ENCODE results near the gene ZFP64.
A peak's percentile ranks its signal among the peaks of the same experiment; 100 is the strongest.
"Not testable (repeated sequence)": the region's sequence is repeated elsewhere in the genome, so short reads cannot be mapped to it uniquely, and the experiment has no call there.

The ZFP64 gene

GRCh38 chr20:52191132-52191915, at the start of gene ZFP64:
ZFP64 (minus strand) TSS chr20:52191779; CDS start chr20:52191636, 143 bp downstream.
- DNase-seq = peak; percentile 50 to 73

DNA sequence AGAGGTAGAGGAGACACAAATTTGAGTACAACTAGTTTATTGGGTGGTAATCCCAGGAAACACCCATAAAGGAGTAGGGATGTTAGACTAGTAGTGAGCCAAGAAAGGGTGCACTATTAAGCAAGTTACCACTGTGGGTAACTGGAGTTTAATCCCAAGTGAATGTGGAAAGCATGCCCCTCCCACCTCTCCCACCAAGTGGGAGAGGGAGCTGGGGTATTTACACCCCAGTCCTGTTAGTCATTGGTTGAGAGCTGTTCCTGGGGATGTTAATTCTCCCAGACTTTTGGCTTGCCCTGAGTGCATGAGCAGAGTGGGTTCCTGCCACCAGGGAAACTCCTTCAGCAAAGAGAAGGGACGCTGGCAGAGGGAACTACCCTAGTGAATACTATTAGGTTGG, 49.2 kb upstream of the ZFP64 start:
- DNase-seq = no peak

DNA sequence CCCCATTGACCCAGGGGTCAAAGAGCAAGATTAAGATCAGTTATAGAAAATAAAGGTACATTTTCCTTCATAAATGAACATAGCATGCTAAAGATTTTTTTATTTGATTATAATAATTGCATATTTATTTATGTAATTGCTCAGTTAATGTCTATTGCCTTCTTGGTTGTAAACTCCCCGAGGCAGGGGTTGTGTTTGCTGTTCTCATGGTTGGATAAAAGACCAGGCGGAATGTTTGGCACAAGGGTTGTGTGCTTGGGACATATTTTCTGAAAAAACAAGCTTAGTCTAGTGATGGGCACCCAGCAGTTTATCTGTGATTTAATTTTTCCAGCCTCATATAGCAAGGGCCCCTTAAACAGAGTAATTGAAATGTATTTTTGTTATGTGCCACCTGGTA, 47.5 kb upstream of the ZFP64 start:
- no peak for DNase-seq

DNA sequence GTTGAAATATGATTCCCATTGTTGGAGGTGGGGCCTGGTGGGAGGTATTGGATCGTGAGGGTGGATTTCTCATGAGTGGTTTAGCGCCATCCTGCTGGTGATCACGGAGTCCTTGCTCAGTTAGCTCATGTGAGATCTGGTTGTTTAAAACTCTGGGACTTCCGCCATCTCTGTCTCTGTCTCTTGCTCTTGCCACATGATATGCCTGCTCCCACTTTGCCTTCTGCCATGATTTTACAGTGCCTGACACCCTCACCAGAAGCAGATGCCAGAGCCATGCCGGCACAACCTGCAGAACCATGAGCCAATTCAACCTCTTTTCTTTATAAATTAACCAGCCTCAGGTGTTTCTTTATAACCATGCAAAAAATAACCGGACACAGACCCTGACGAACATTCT, 44.7 kb upstream of the ZFP64 start:
- DNase-seq = no peak

- no peak for DNase-seq
Observed at GRCh38 chr20:52235129-52235528, 43.5 kb upstream of the ZFP64 start.

GRCh38 chr20:52234302-52235045, 42.9 kb upstream of the ZFP64 start:
- no peak for DNase-seq

DNA sequence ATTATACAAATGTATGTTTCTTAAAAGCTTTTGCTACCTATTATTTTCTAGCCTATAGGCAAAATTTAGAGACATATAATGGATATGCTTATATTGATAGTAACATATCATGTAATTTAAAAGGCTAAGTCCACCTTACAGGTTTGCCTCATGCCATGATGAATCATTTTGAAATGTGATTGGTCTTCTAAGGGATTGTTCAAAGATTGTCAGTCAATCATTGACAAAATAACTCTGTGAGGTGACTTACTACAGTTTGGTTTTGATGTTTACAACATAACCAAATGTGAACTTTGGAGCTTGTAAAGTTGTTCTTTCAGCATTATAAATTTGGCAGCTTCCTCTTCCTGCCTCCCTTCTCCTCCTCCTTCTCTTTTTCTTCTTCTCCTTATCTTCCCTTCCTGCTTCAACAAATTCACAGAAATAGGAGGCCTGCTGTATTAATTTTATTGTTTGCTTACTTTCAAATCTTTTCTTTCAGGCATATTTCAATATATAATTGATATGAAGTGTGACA, 39.7 kb upstream of the ZFP64 start:
- no peak for DNase-seq

DNA sequence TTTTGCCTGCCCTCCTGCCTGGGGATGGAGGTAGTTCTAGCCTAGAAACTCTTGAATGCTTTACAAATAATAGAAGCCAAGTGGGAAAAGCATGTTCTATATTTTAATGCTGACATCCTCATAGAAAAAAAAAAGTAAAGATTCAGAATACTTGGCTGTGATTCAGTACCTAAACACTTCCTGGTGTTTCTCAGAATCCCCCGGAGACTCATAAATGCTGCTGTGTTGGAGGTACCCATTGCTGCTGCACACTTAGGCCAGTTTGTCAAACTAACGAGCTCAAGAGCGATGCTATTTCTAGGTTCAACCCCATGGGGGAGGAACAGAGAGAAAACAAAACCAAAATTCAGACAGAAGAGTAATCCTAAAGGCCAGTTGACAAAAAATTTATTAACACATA, 38.8 kb upstream of the ZFP64 start:
- DNase-seq = peak in 1 of 2 experiments; percentile 16

DNA sequence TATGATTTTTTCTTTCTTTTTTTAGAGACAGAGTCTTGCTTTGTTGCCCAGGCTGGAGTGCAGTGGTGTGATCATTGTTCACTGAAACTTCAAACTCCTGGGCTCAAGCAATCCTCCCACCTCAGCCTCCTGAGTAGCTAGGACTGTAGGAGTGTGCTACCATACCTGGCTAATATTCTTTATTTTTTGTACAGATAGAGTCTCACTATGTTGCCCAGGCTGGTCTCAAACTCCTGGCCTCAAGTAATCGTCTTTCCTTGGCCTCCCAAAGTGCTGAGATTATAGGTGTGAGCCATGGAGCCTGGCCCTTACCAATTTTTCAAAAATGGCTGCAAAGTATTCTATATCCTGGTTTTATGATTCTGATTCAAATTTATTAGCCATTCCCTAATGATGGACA, 37.8 kb upstream of the ZFP64 start:
- not testable (repeated sequence) for DNase-seq

DNA sequence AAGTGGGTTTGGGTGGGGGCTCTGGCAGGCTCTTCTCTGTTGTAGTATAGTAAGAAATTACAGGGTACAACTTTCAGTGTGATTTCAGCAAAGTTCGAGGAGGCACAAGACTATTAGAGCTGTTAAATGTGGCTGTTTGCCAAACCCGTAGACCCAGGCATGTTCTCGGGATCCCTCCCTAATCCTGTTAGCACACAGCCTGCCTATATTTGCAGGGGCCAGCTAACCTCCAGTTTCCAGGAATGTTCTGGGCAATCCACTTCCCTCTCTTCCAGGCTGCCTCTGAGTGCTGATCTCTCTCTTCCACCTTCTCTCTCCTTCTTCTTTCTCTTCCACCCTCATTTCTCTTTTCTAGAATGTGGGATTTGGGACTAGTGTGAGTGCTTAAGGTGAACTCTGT, 34.8 kb upstream of the ZFP64 start:
- DNase-seq = peak; percentile 21 to 67

GRCh38 chr20:52224920-52225319, 33.3 kb upstream of the ZFP64 start:
- no peak for DNase-seq

- DNase-seq = not testable (repeated sequence)
Observed at GRCh38 chr20:52221362-52221761, 29.8 kb upstream of the ZFP64 start.

DNA sequence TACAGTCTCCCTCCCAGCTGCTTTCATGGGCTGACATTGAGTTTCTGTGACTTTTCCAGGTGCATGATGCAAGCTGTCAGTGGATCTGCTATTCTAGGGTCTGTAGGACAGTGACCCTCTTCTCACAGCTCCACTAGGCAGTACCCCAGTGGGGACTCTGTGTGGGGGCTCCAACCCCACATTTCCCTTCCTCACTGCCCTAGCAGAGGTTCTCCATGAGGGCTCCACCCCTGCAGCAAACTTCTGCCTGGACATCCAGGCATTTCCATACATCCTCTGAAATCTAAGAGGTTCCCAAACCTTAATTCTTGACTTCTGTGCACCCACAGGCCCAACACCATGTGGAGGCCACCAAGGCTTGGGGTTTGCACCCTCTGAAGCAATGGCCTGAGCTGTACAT, 29.3 kb upstream of the ZFP64 start:
- not testable (repeated sequence) for DNase-seq

GRCh38 chr20:52219441-52219840, 27.9 kb upstream of the ZFP64 start:
- DNase-seq = no peak

GRCh38 chr20:52217689-52218395, 26.3 kb upstream of the ZFP64 start:
- no peak for DNase-seq

DNA sequence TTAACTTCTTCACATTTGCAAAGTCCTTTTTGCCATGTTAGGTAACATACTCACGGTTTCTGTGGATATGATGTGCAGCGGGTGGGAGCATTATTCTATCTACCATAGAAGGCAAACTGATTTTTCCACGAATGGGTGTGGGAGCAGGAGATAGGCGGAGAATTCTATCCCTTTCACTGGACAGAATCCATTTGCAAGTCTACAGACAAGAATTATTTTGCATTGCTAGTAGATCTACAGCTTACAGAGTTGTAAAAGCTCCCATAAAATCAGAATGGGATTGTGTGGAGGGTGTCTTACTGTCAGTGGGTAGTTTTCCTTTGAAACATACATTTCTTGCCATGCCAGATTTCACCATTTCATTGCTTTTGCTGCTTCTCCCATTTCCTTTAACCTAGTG, 22.4 kb upstream of the ZFP64 start:
- no peak for DNase-seq

- no peak for DNase-seq
Observed at GRCh38 chr20:52212943-52213342, 21.4 kb upstream of the ZFP64 start.

DNA sequence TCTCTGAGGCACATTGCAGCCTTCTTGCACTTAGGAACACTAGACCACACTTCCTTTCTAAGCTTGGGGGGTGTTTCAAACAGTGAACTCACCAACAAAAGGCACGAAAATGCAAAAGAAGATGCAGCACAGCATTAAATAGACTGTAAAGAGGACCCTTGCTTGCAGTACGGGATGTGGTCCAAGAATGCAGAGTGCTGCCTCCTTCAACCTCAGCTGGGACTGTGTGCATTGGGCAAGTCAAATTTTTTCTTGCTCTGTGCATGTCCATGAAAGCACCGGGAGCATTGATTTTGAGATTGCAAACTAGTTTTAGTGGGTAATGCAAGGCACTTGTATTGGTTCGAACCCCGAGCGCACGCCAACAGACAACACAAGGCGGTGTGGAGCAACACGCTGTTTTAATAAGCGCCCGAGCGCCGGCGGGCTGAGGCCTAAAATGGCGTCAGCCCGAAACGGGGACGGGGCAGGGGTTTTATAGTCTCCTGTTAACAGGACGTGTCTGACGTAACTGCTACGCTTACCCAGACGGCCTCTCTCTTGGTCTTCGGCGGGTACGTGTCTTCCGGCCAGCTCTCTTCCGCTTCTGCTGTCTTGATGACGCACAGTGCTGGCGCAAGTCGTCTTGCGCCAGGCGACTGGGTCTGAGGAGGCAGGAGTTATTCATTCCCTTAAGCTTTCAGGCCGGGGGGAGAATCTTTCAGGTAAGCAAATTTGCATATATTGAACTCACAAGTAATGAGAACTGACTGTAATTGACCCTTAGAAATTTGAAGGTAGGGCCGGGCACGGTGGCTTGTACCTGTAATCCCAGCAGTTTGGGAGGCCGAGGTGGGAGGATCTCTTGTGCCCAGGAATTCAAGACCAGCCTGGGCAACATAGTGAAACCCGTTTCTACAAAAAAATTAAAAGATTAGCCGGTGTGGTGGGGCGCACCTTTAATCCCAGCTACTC, 18.7 kb upstream of the ZFP64 start:
- no peak for DNase-seq

- DNase-seq = no peak
Observed at GRCh38 chr20:52209154-52209571, 17.6 kb upstream of the ZFP64 start.

- no peak for DNase-seq
Observed at GRCh38 chr20:52207020-52207810, 15.6 kb upstream of the ZFP64 start.

DNA sequence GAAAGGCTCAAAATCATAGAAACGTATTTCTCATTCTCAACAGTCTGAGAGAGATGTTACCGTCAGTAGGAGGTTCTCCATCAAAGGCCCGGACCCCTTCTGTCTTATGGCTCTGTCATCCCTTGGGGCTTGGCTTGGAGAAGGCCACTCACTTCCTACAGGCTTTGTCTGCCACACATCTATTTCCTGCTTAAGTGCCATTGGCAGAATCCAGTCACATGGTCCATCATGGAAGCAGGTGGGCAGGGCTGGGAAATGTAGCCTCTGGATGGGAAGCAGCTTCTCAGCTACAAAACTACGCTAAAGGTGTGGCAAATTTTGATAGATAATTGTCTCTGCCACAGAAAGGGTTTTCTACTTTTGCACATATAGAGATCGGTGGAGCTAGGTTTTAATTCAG, 12.6 kb upstream of the ZFP64 start:
- DNase-seq = no peak

All from NCI-H524 (cell line).